Activated CD8-positive, alpha-beta memory T cell treated with anti-CD3 and anti-CD28 coated beads, Interleukin-2, amount 50 U/mL, for 4 hours (primary cell): ENCODE data around the gene HDAC4.

ENCODE experiments used
- DNase-seq: peaks from one replicate; pipeline ENCODE4 v3.0.0-alpha.2; 2020

Gene HDAC4

DNA sequence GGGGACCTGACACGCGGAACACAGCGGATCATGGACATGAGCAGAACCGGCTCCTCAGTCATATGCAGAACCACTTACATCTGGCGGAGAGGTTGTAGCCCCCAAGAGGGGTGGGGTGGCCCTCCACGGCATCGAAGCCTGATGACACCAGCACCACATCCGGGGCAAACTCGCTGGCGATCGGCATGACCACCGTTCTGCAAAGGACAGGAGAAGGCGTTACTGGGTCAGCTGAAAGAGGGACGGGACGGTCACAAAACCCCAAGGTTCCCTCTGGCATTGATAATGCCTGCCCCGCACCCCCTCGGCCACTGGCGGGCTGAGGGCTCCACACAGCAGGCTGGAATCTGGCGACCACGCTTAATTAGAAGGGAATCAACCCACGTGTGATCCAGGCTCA, 332.4 kb downstream of the HDAC4 start:
- DNase-seq, result no peak

DNA sequence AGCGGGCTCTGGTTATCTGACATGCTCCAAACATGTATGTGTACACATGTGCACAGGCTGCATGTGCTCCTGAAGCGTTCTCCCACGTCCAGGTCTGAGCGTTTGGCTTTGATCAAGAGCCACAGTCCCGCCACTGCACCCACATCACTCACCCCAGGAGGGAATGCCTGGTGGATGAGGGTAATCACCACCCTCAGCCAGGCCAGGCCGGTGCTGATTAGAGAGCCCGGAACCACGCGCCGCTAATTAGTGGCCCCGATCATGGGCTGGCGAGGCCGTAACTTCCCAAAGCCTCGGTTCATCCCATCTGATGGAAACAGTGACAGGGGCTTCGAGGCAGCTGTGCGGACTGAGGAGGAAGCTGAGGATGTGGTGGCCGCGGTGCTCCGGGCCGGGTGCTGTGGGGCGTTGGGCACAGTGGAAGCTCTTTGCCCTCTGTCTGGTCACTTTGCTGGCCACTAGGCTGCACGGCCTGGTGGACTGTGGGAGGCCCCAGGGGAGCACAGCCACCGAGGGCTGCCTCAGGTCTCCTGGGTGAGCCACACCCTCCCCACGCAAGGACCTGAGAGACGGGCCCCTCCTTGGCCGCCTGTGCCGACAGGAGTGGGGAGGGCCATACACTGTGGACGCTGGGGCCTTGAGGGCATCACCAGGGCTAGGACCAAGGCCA, 333.5 kb downstream of the HDAC4 start:
- DNase-seq, result no peak

DNA sequence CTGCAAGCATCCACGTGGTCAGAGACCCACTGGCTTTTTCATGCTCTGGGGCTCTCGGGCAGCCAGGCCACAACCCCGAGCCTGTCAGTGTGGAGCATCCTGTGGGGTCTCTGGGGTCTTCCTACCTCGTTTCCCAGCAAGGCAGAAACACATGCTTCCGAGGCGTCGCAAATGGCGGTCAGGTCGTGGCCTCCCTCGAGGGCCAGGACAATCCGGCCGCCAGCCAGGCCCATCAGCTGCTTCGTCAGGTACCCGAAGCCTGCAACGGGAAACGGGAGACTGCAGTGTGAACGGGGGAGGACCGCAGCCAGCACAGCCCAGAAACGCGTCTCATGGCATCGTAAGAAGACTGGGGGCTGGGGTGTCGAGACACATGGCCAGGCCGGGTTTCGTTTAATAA, 334.2 kb downstream of the HDAC4 start:
- DNase-seq, result no peak

DNA sequence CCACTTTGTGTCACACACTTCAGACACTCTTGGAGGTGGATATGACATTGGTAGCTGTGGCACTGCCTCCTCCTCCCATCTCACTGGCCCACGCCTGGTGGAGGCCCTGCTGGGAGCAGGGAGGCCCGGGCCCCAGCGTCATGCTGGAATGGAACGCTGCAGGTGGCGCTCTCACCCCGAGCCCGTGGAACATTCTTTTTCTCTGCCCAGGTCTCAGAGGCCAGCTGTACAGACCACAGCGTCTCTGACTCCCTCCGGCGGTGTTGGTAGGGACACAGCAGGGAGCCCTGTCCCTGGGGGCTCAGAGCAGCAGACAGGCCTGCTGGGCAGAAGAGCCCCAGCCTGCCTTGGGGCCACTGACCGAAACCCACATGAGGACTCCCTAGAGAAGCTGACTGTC, 334.9 kb downstream of the HDAC4 start:
- no peak for DNase-seq

DNA sequence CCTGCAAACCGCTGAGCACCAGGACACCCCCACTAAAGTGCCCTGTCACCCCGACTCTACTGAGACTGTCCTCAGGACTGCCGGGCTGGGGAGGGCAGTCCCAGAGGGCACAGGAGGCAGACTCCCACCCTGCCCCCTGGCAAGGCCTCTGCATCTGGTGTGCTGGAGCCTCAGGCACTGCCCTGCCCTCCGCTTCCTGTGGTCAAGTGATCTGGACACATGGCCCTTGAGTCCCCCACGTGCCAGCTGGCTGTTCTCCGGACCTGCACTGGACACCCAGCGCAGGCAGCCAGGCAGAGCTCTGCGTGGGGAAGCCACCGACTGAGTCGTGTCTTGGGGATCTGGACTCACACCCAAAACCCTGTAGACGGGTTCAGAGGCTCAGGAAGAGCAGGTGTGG, 335.3 kb downstream of the HDAC4 start:
- DNase-seq, result no peak

DNA sequence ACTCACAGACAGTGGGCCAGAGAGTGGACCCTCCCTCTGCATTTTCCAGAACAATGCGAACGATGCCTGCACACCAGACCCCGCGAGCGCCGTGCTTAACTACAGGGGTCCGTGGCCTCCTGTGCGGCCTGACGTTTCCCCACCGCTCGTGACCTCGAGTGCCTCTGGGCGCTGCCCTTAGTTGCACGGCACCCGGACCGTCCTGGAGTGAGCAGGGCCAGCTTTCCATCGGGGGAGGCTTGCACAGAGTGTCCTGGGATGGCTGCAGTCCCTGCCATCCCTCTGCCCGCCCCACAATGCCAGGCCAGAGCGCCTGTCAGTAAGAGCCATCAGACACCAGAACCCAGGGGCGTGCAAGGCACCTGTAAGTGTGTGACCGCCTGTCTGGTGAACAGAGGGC, 335.9 kb downstream of the HDAC4 start:
- DNase-seq, result no peak

DNA sequence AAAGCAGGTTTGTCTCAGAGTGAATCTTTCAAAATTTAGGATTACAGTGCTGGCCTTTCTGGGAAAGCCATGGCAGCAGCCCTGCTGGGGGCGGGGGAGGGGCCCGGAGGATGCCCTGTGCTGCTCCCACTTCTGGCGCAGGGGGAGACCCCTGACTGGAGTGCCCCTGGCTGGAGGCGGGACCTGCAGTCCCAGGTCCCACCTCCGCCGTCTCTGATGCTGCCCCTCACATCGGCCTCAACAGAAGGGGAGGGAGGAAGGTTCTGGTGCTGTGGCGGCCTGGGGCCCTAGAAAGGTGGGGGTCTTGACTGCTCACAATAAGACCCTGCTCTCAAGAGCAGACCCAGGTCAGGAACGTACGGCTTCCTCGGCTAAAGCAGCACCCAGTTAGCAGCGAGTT, 336.6 kb downstream of the HDAC4 start:
- no peak for DNase-seq

DNA sequence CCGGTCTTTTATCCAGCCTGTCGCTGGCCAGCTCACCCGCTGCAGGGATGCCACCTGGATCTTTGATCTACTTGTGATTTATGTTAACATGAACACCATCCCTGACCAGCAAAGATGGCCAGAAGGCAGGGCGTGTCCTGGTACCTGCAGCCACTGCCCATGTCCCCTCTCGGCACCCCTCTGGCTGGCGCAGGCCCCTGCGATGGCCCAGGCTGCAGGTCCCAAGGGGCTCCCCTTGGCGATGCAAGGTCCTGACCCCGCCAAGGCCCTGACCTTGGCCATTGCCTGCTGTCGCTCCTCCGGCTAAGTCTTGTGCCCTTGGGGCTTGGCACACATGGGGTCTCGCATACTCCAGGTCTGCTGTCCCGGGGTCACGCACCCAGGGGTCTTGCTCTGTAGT, 338.1 kb downstream of the HDAC4 start:
- DNase-seq, result no peak

DNA sequence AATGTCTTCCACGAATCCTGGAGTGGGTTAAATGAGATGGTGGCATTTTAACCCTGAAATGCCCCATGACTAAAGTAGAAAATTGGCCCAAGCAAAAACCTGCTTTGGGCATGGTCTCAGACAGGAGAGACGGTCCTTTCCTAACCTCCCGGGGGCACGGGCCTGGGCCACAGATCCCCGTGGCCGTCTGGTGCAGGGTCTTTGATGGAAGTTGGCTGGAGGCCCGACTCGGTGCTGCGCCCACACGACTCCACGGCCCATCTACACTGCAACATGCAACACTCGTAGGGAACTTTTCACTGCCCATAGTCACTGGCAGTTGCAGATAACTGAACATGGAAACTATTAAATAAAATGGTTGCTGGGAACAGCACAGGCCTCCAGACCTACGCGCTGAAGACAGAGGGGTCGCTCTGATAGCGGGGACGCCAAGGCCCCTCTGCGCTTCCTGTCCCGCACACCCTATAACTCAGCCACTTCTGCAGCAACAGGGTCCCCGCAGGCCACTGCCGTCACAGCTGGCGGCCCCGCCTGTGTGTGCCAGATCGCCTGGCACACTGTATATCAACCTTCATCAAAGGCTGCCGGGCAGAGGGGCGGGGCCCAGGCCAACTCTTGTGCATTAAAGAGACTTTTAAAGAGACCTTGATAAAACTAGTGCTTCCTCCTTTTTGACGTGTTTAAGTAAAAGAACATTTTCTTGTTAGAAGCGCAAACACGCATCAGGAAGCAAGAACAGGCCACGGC, 338.8 kb downstream of the HDAC4 start:
- DNase-seq, result no peak

DNA sequence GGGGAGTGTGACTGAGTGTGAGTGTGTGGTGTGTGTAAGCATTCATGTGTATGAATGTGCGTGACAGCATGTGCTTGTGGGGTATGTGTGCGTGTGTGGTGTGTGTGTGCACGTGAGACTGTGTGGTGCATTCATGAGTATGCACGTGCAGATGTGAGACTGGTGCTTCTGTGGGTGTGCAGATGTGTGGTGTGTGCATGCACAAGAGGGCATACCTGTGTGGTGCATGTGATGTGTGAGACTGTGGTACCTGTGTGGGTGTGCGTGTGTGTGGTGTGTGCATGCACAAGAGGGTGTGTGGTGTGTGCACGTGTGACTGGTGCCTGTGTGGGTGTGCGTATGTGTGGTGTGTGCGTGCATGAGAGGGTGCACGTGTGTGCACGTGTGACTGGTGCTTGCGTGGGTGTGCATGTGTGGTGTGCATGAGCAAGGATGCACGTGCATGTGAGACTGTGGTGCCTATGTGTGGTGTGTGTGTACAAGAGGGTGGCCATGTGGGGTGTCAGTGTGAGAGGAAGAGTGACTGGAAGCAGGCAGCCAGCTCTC, 339.6 kb downstream of the HDAC4 start:
- DNase-seq, result no peak

DNA sequence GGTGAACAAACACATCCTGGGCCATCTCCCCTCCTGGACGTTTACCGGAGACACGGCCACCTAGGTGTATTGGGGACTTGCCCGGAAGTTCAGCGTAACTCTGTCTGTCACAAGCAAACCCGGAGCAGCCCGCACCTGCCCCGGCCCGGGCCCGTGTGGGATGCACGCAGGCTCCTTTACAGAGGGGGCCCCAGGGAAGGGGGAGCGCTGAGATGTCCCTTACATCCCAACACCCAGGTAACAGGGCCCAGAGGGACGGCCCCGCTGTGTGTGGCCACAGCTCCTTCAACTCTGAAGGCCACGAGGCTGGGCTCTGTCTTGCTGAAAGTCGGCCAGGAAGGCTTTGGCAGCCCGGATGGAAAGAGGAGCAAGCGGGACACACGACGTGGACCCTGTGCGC, 340.1 kb downstream of the HDAC4 start:
- no peak for DNase-seq

DNA sequence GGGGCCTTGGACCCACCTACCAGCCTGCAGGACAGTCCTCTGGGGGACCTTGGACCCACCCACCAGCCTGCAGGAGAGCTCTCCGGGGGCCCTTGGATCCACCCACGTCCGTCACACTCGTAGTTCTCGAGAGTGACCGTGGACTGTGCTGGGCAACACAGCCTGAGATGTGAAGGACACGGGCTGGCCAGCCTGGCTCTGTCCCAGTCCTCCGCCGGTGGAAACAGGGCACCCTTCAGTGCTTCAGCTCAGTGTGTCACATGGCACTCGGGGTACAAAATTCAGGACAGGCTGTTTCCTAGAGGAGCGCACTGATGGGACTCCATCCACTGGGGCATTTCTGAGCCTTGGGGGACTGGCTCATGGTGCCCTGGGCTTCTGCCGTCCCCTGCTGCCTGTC, 341.0 kb downstream of the HDAC4 start:
- no peak for DNase-seq

DNA sequence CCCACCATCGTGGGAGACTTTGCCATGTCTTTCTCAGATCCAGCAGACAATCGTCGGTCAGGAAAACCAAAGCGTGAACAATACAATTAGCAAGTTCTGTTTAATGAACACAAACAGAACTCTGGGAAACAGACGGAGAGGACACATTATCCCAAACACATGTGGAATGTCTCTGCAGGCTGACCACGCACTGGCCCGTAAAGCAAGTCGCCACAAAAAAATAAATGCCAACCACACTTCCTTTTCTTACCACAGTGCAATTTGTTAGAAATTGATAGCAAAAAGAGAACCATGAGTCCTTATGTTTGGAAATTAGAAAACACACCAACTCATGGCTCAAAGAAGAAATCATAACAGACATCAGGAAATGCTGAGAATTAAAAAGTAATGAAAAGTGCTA, 342.1 kb downstream of the HDAC4 start:
- no peak for DNase-seq

DNA sequence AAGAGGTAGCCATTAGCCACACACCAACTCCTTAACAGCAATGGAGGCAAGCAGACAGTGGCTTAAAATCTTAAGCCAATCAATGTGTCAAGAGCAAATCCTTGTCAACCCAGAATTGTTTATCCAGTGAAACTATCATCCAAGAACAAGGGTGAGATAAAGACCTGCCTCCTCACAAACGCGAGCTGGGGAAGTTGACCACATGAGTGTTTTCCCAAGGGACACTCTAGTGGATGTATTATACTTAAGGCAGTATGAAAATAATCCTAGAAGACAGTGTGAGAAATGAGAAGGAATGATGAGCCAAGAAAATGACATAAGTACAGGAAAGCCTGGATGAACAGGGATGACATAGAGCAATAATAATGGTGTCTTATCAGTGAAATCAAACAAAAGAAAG, 343.3 kb downstream of the HDAC4 start:
- no peak for DNase-seq

DNA sequence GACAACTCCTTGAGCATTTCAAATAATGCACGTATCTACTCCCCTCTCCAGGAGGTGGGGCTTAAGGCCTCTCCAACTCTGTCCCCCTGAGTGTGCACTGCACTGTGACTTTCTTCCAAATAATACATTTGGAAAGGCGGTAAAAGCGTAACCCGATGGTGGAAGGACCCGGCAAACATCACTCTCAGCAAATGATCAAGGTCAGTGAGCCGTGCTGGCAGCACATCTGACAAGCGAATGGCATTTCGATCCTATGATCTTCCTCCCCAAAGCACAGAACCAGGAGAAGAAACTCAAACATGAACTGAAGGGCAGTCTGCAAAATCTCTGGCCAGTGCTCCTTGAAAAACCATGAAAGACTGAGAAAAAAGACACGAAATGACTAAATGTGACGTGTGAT, 344.2 kb downstream of the HDAC4 start:
- DNase-seq, result no peak

DNA sequence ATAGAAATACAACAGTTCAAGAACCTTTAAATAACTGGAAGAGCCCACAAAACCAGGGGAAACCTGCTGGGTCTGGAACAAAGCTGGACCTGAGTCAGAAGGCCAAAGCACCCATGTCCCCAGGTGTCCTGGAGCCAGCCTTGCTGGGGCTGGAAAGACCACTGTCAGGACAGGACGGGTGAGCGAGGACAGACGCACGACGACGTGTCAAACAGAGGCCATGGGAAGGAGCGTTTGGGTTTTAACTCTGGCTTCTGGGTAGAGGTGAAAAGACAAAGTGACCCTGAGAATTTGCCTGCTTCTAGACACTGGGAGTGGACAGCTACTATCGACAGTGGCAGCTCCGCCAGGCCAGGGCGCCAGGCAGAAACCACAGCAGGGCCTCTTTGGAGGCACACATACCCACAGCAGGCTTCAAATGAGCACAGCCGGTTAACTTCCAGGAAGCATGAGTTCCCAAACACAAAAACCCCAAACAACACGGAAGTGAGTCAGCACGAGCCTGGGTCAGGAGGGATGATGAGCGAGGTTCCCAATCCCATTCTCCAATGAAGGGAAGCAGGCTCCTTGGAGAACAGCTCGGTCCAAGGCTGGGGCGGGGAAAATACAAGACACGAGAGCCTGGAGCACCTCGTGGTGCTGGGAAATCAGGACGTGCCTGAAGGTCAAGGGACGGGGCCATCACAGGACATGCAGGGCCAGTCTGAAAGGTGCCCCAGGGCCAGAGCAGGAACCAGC, 344.9 kb downstream of the HDAC4 start:
- no peak for DNase-seq

DNA sequence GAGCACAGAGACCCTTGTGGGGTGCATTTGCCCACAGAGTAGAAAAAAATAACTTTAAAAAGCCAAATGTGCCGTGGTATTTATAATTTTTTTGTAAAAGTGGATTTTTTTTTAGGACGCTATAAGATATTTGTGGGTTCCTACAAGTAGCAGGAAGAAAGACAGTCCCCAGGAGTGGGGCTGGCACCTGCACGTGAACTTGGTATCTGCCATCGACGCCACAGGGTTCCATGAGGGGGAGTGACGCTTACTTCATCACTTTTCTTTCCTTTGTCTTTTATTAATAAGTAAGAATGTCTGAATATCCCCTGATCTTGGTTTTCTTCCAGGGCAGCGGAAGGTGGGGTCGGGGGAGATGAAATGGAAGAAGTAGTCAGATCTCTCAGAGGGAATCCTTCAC, 345.9 kb downstream of the HDAC4 start:
- no peak for DNase-seq

DNA sequence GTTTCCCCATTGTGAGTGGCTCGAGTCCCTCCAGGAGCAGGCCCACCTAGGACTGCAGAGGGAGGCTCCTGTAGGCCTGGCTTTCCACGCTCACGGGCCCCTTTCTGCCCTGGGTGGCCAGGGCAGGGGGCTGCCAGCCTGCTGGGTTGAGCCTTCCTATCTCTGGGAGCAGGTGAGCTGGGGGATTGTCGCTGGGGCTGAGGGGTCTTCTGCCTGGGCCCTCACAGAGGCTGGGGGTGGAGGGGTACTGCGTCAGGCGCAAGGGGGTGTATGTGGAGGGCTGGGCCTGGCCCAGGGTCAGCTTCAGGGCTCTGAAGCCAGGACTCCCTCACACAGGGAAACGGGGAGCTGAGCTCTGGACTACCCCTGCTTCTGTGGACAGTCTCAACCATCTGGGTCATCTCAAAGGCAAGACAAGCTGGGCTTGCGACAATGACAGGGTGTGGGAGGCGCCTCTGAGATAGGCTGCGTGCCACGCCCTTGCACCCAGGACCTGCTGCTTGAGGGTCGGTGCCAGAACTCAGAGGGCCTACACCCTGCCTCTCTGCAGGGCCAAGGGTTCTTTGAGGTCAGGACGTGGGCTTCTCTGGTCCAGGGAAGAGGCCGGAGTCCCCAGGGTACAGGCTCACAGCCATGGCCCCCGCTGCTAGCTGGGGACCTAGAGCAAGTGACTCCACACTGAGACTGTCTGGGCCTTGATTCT, 346.9 kb downstream of the HDAC4 start:
- DNase-seq, result no peak

DNA sequence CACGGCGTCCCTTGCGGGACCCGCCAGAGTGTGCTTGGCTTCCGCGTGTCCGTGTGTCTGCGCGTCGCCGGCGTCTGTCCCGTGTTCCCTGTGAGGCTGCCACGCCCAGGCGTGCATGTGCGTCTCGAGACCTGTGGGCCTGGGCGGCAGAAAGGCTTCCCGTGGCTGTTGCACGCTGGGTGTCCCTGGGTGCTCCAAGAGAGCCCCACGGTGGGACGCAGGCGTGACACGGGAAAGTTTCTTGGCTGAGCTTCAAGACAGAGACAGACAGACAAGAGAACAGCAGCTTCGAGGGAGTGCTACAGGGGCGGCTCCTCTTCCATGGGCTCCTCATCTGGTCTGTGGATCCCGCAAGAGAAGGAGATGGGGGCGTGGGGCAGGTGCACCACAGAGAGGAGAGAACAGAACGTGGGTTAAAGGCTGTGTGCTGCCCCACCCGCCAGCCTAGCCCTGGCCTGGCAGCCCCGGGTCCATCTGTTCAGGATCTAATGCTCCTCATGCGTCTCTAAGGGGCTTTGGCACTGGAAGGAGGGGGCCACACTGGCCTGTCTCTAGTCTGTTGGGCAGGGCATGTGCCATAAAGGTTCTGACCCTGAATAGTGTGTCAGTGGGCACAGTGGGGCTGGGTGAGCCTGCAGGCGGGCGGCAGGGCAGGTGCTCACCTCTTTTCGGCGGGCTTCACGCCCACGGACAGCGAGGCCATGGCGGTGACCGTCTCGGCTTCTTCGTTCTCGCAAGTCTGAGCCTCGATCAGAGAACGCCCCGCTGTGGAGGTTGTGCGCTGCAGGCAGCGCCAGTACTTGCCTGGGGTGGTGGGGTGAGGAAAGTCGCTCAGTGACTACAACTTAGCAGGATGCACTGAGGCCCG, 347.8 kb downstream of the HDAC4 start:
- no peak for DNase-seq

DNA sequence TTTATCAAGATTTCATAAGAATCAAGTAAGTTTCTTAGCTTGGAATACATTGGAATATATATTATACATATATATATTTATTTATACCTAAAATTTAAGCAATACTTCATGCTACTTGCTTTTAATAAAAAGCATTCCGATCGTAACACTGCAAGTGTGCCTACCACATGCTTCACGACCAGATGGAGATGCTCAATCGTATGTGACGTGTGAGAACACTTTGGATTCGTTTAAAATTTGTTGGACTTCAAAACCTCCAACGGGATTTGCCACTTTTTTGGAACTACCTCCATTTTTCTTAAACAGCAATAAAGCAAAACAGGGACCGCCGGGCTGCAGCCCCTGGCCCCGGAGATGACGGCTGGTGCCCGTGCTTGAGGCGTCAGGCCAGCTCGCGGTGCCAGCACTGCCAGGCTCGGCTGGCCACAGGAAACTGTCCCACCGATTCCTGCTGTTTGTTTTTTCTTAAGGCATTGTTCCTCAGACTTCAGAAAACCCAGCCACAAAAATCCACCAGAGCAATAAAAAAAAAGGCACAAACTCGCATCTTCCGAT, 348.9 kb downstream of the HDAC4 start:
- DNase-seq, result no peak

DNA sequence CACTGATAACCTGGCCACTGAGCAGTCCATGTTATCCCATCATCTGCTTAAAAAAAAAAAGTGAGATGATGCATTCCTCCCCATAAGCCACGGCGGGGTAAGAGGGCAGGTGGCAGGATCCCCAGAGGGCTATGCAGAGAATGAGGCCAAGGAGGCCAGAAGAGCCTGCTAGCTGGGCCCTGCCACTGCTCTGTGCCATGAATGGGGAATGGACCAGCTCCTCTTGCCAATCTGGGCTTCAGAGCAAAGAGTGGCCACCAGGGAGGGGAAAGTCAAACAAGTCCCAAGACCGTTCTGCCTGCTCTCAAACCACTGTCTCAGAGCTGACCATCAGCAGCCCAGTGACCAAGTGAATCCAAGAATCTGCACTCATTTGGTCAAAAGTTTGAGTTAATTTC, 350.6 kb downstream of the HDAC4 start:
- DNase-seq, result no peak
